Measurements from ENCODE around the gene LCN2.
"Not testable (repeated sequence)": the region's sequence is repeated elsewhere in the genome, so short reads cannot be mapped to it uniquely, and the experiment has no call there.

Gene LCN2

DNA sequence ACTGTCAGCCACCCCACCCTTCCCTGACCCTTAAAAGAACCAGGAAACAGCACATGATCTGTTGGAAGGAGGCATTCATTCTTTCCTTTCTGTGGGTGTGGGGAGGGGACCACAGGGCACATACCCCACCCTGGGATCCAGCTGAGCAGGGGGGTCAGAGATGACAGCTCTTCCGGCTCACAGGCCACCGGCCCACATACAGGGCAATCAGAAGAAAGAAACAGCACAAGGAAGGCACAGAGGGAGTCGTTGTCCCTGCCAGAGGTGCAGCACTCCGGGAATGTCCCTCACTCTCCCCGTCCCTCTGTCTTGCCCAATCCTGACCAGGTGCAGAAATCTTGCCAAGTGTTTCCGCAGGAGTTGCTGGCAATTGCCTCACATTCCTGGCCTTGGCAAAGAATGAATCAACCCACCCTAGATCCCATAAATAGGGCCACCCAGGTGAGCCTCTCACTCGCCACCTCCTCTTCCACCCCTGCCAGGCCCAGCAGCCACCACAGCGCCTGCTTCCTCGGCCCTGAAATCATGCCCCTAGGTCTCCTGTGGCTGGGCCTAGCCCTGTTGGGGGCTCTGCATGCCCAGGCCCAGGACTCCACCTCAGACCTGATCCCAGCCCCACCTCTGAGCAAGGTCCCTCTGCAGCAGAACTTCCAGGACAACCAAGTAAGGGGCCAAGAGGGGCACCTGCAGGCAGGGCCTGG is at the start of gene LCN2:
LCN2 (plus strand) TSS at position 453 of the 701 bp plus-strand sequence; CDS start at position 526, 73 bp downstream.
- no peak for DNase-seq (ENCODE audit: low read depth in 2 of 2)

DNA sequence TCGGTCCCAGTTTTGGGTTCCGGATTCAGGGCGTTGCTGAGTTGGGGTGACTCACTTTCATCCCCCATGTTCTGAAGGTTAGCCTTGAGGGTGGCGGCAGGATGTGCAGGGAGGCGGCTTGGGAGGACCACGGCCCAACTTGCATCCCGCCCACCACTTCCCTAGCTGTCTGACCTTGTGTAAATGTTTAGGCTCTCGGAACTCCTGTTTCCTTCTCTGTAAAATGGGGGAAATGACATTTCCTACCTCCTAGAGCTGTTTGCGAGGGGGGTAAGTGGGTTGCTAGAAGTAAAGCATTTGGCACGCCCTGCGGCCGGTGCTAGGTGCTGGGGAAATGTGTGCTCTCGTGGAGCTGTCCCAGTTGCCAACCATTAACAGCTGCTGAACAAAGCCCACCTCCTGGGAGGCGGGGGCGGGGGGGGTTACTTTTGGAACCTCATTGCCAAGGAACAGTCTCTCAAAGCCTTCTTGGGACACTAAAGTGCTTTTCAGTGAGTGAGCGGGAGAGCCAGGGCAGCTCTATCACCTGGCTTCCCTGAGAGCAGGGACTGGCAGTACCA is 49.2 kb upstream of the LCN2 start:
- DNase-seq (ENCODE audit: low read depth in 2 of 2), result no peak

DNA sequence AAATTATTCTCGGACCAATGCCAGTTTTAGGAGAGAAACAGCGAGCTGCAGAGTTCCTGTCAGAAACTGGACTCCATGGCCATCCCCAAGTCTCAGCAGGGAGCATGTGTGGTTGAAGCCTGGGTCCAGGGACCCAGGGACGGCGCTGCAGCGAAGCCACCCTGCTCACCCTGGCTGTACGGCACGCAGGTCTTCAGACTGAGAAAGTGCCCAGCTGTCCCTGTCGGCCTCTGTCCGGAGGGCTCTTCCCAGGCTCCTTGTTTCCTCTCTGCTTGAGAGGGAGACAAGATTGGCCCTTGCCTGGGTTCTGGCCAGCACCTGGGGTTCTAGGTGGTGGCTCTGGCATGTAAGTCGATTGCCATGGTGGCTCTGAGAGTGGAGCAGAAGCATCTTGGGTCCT is 48.7 kb upstream of the LCN2 start:
- no peak for DNase-seq (ENCODE audit: low read depth in 2 of 2)

DNA sequence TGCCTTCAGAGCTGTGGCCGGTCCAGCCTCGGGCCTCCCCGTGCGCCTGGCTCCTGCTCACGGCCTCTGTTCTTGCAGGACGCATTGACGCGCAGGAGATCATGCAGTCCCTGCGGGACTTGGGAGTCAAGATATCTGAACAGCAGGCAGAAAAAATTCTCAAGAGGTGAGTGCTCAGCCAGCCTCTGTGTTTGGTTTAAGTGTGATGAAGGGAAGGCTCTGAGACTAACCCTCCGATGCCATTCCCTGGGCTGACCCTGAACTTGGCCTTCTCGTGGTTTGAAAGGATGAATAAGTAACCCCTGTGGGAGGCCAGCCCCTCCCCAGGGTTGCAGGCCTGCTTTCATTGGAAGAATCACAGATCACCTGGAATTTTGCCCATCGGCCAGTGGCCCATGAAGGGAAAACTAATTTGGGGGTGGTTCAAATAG is 48.0 kb upstream of the LCN2 start:
- no peak for DNase-seq (ENCODE audit: low read depth in 2 of 2)

DNA sequence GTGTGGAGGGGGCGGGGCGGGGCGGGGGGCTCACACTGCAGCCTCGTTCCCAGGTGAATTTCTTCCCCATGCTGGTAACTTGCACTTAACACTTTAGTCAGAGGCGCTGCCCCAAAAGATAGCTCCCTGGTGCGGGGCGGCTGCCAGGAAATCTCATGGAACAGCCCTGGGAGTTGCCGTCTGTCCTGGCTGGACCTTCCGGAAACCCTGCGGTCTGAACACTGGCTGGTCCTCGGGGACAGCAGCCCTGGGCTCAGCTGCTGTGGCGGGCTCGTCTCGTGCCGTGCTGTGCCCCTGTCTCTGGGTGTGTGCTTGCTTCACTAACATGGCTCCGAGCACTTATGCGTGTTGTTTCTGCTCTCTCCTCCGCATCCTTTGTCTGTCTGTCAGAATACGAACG is 47.6 kb upstream of the LCN2 start:
- DNase-seq (ENCODE audit: low read depth in 2 of 2), result no peak

DNA sequence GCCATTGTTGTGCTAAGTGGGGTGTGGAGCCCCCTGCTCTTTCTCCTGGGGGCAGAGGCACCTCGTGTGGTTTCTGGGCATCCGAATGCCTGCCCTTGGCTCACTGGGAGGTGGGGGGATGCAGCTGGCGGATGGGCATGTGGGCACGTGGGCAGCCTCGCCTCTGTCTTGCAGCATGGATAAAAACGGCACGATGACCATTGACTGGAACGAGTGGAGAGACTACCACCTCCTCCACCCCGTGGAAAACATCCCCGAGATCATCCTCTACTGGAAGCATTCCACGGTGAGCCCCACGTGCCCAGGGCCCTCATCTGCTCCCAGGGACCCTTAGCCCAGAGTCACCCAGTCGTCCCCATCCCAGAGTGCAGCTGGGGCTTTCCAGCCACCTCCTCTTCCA is 47.1 kb upstream of the LCN2 start:
- no peak for DNase-seq (ENCODE audit: low read depth in 2 of 2)

DNA sequence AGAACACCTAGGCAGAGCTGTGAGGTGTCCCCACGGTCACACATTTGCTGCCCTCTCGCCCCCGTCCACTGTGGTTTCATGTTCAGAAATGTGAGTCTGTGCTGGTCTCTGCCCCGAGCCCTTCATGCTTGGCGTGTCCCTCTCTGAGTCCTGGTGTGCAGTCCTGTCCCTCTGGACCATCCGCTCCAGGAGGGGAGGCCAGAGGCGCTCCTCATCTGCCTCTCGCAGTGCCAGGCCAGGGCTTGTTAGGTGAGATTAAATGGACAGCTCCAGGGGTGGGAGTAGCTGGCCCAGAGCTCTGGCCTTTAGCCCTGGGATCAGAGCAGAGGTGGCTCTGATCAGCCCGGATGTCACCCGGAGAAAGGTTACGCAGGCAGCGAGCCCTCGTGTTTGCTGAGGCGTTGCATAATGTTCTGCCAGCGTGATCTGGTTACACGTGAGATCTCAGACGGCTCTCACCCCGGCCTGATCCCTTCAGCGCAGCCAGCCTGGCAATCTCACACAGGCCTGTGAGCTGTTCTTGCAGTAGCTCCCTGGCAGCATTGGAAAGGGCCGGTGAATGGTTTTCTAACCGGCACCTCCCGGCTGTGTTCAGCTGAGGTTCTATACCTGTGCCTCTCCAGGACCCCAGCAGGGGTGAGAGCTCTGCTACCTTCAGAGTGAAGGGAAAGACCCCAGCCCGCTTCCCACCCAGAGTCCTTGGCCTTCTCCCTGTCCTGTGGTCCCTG is 46.2 kb upstream of the LCN2 start:
- no peak for DNase-seq (ENCODE audit: low read depth in 2 of 2)

DNA sequence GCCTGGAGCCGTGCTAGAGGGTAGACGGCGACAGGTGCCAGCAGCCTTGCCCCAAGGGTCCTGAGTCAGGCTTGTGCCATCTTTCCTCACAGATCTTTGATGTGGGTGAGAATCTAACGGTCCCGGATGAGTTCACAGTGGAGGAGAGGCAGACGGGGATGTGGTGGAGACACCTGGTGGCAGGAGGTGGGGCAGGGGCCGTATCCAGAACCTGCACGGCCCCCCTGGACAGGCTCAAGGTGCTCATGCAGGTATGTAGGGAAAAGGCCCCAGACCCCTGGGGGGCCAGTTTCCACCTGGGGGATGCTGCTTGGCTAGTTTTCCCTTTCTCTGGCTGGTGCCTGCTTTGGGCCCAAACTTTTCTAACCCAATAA is 45.7 kb upstream of the LCN2 start:
- no peak for DNase-seq (ENCODE audit: low read depth in 2 of 2)

DNA sequence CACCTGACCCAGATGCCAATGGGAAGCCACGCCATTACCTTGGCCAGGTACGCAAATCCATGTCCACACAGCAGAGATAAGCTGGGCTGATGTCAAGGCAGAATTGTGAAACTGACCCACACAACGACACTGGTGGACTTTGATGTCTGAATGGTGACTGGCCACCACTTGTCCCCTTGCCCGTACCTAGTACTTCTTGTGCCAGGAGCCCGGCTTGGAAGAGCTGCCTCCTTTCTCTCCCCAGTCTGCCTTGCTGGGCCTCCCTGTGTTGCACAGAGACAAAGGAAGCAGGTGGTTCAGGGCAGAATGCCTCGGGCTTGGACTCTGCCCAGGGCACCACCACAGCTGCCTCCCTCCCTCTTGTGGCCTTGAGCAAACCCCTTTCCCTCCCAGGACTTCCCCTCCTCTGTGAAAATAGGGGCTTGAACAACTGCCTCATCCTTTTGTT is 45.1 kb upstream of the LCN2 start:
- no peak for DNase-seq (ENCODE audit: low read depth in 2 of 2)

DNA sequence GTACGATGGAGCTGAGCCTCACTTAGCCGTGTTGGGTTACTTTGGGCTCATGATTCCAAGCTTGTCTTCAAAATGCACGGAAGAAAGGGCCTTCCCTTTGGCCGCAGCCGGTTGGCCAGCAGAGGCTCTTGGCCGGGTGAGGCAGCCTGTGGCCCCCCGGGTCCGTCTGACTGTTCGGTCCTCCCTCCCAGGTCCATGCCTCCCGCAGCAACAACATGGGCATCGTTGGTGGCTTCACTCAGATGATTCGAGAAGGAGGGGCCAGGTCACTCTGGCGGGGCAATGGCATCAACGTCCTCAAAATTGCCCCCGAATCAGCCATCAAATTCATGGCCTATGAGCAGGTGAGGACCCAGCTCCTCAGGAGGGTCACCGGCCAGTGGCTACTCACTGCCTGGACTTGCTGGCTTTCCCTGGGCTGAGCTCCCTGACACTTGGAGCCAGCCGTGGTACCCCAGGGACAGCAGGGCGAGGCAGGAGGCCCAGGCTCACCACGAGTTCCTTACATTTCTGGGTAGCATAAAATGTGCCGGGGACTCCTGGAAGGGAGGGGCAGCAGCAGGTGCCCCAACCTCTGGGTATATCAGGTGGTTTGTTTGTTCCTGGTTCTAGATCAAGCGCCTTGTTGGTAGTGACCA is 43.6 kb upstream of the LCN2 start:
- DNase-seq (ENCODE audit: low read depth in 2 of 2), result no peak

DNA sequence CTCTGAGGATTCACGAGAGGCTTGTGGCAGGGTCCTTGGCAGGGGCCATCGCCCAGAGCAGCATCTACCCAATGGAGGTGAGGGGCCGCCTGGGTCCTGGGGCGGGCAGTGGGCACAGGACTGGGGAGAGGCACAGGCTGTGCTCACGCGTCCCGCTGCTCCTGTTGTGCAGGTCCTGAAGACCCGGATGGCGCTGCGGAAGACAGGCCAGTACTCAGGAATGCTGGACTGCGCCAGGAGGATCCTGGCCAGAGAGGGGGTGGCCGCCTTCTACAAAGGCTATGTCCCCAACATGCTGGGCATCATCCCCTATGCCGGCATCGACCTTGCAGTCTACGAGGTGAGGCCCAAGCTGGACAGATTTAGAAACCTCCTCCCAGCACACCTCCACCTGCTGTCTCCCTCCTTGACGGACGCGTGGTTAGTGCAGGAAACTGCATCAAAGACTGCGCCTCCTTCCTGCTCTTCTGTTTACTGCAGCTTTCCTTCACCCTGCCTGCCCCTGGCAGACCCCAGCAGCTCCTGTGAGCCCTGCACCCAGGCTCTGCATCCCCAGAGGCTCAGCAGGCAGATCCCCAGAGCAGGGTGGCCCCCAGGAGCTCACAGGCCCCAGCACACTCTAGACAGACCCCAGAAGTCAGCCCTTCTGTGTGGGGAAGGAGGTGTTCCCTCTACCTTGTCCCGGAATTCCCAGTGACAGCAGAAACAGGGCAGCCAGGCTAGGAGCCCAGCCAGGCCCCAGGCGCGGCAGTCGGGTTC is 42.9 kb upstream of the LCN2 start:
- no peak for DNase-seq (ENCODE audit: low read depth in 2 of 2)

DNA sequence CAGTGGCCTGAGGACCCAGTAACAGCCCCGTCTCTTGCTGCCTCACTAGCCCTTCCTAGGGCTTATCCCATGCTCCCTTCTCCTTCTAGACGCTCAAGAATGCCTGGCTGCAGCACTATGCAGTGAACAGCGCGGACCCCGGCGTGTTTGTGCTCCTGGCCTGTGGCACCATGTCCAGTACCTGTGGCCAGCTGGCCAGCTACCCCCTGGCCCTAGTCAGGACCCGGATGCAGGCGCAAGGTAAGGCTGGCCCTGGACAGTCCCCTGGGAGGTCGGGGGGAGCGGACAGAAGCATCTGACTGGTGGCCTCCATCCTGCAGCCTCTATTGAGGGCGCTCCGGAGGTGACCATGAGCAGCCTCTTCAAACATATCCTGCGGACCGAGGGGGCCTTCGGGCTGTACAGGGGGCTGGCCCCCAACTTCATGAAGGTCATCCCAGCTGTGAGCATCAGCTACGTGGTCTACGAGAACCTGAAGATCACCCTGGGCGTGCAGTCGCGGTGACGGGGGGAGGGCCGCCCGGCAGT is 42.2 kb upstream of the LCN2 start:
- no peak for DNase-seq (ENCODE audit: low read depth in 2 of 2)

DNA sequence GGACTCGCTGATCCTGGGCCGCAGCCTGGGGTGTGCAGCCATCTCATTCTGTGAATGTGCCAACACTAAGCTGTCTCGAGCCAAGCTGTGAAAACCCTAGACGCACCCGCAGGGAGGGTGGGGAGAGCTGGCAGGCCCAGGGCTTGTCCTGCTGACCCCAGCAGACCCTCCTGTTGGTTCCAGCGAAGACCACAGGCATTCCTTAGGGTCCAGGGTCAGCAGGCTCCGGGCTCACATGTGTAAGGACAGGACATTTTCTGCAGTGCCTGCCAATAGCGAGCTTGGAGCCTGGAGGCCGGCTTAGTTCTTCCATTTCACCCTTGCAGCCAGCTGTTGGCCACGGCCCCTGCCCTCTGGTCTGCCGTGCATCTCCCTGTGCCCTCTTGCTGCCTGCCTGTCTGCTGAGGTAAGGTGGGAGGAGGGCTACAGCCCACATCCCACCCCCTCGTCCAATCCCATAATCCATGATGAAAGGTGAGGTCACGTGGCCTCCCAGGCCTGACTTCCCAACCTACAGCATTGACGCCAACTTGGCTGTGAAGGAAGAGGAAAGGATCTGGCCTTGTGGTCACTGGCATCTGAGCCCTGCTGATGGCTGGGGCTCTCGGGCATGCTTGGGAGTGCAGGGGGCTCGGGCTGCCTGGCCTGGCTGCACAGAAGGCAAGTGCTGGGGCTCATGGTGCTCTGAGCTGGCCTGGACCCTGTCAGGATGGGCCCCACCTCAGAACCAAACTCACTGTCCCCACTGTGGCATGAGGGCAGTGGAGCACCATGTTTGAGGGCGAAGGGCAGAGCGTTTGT is 41.6 kb upstream of the LCN2 start:
- no peak for DNase-seq (ENCODE audit: low read depth in 2 of 2)

DNA sequence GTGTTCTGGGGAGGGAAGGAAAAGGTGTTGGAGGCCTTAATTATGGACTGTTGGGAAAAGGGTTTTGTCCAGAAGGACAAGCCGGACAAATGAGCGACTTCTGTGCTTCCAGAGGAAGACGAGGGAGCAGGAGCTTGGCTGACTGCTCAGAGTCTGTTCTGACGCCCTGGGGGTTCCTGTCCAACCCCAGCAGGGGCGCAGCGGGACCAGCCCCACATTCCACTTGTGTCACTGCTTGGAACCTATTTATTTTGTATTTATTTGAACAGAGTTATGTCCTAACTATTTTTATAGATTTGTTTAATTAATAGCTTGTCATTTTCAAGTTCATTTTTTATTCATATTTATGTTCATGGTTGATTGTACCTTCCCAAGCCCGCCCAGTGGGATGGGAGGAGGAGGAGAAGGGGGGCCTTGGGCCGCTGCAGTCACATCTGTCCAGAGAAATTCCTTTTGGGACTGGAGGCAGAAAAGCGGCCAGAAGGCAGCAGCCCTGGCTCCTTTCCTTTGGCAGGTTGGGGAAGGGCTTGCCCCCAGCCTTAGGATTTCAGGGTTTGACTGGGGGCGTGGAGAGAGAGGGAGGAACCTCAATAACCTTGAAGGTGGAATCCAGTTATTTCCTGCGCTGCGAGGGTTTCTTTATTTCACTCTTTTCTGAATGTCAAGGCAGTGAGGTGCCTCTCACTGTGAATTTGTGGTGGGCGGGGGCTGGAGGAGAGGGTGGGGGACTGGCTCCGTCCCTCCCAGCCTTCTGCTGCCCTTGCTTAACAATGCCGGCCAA is 40.8 kb upstream of the LCN2 start:
- no peak for DNase-seq (ENCODE audit: low read depth in 2 of 2)

DNA sequence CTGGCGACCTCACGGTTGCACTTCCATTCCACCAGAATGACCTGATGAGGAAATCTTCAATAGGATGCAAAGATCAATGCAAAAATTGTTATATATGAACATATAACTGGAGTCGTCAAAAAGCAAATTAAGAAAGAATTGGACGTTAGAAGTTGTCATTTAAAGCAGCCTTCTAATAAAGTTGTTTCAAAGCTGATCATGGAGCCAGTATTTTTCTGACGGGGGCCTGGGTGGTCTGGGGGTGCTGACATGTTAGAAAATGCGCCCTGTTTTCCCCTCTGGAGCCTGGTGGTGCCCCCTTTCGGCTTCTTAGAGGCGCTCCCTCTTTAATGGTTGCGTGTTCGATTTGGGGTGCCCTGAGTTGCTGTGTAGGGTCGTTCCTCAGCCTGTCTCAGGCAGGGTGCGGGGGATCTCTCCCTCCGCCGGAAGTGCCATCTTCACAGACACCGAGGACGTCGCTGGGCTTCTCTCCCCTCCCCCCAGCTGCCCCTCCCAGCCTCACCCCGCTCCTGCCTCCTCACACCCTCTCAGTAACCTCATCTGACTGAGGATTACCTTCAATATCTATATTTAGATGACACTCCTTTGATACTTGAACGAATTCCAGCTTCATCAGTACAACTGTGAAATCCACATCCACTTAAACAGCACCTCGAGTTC is 40.1 kb upstream of the LCN2 start:
- no peak for DNase-seq (ENCODE audit: low read depth in 2 of 2)

DNA sequence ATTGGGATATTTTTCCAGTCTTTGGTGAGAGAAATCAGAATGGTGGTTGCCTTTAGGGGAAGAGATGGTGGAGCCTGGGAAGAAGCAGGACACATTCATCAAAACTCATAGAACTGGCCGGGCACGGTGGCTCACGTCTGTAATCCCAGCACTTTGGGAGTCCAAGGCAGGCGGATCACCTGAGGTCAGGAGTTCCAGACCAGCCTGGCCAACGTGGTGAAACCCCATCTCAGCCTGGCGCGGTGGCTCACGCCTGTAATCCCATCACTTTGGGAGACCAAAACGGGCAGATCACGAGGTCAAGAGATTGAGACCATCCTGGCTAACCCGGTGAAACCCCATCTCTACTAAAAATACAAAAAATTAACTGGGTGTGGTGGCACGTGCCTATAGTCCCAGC is 37.5 kb upstream of the LCN2 start:
- not testable (repeated sequence) for DNase-seq (ENCODE audit: low read depth in 2 of 2)

DNA sequence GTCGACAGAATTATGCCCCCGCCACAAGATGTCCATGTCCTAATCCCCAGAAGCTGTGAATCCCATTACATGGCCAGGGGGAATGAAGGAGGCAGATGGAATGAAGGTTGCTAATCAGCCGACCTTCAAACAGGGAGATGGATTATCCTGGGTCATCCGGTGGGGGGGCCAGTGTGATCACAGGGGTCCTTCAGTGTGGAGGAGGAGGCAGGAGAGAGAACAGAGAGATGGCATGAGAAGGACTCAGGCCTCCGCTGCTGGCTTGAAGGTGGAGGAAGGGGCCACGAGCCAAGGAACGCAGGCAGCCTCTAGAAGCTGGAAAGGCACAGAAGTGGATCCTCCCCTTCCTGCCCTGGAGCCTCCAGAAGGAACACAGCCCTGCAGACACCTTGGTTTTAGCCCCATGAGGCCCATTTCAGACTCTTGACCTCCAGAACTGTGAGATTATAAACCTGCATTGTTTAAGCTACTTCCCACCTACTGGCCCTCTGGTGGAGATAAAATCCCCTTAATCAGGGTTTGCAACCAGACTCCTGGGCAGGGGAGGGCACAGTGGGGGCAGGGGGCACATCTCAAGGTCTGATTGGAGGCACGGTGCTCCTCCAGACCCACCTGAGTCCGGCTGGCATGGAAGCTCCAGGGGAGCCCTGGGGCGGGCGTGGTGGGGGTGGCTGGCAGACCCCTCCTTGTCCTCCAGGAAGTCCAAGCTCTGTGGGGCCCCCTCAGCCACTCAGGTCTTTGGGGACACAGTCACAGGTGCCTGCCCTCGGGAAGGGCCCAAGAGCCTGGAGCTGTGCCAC is 35.5 kb upstream of the LCN2 start:
- DNase-seq (ENCODE audit: low read depth in 2 of 2), result no peak

DNA sequence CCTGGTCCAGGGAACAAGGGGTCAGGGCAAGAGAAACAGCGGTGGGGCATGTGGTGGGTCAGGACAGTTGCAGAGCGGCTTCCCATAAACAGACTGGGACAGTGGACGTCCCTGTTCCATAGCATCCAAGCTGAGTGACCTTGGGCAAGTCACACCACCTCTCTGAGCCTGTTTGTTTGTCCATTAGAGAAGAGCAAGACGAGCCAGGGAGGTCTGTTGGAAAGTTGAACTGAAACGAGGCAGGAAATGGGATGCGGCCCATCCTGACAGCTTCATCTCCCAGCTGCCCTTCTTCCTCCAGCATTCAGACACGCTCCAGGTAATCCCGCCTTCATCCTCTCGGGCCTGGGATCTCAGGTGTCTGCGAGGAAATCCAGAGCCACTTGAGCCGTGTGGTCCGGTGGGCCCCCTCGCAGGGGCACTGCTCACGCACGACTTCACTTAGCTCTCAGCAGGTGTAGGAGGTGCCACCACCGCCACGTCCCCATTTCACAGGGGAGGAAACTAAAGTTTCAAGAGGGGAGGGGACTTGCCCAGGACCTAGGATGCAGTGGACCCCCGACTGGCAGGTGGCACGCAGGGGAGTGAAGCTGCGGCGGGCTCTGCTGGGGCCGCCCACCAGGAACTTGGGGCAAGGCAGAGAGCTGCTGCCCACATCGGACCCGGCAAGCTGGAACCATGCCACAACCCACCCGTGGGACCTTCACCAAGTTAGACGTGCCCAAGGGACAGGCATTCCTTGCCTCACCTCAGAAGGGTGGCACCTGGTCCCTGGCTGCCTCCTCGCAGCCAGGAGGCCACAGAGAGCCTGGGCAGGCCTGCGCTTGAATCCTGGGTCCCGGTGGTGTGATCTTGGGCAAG is 34.7 kb upstream of the LCN2 start:
- DNase-seq (ENCODE audit: low read depth in 2 of 2), result no peak

All from activated CD8-positive, alpha-beta memory T cell treated with anti-CD3 and anti-CD28 coated beads for 4 hours (primary cell).